HG02623 (cell line): ENCODE measurements around the gene GBP5.
"Not testable (repeated sequence)": the region's sequence is repeated elsewhere in the genome, so short reads cannot be mapped to it uniquely, and the experiment has no call there.

Experiments used
- ATAC-seq: cut with Tn5 transposase; IDR thresholded peaks from one replicate; pipeline ENCODE4 v1.9.1; 2021; ENCODE audit warnings: moderate library complexity; ENCODE audit not compliant: unreplicated experiment

GBP5 gene

GRCh38 chr1:89285745-89286380 is 13.2 kb upstream of the GBP5 start:
- ATAC-seq, result no peak

GRCh38 chr1:89284078-89284763 is 11.6 kb upstream of the GBP5 start:
- not testable (repeated sequence) for ATAC-seq

DNA sequence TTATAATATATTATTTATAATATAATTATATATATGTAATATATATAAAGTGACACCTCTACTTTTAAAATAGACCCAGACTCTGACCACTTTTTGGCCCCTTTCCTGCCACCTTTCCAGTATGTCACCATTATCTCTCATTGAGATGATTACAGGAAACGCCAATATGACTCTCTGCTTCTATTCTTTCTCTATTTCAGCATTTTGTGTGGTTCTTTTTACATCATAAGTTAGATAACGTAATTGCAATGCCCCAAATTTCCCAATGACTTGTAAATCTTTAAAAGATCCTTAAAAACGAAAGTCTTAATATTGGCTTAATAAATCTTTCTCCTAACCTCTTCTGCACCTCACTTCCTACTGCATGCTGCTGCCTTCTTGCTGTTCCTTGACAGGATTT is 8.1 kb upstream of the GBP5 start:
- no peak for ATAC-seq

- ATAC-seq, result no peak
Observed at GRCh38 chr1:89279011-89279466, 6.4 kb upstream of the GBP5 start.

- no peak for ATAC-seq
Observed at GRCh38 chr1:89277725-89278124, 5.1 kb upstream of the GBP5 start.

- no peak for ATAC-seq
Observed at GRCh38 chr1:89276690-89277089, 4.0 kb upstream of the GBP5 start.

DNA sequence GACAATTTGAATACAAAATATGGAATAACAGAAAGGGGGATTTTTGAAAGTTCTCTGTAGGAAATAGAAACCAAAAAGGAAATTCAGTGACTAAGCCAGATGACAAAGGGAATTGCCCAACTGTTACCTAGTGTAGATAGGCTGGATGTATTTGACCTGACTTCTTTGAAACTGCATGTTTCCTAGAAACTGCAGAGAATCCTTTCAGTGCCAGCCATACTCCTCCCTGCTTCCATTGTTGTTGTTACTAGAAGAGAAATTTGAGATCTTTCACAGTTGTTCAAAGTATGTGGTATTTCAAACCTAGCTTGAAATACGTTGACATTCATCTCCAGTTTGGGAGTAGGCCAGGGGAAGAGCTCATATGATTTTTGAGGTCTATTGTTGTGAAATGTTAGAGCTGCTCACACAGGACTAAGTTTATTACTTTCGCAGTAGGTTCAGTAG is 1.8 kb upstream of the GBP5 start:
- no peak for ATAC-seq

DNA sequence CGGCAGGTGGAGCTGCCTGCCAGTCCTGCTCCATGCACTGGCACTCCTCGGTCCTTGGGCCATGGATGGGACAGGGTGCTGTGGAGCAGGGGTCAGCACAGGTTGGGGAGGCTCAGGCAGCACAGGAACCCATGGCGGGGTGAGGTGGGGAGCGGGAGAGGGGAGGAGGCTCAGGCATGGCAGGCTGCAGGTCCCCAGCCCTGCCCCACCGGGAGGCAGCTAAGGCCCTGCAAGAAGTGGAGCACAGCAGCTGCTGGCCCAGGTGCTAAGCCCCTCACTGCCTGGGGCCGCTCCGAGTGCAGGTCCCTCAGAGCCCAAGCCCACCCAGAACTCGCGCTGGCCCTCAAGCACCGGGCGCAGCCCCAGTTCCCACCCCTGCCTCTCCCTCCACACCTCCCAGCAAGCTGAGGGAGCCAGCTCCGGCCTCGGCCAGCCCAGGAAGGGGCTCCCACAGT is 691 bp upstream of the GBP5 start:
- ATAC-seq, result no peak

DNA sequence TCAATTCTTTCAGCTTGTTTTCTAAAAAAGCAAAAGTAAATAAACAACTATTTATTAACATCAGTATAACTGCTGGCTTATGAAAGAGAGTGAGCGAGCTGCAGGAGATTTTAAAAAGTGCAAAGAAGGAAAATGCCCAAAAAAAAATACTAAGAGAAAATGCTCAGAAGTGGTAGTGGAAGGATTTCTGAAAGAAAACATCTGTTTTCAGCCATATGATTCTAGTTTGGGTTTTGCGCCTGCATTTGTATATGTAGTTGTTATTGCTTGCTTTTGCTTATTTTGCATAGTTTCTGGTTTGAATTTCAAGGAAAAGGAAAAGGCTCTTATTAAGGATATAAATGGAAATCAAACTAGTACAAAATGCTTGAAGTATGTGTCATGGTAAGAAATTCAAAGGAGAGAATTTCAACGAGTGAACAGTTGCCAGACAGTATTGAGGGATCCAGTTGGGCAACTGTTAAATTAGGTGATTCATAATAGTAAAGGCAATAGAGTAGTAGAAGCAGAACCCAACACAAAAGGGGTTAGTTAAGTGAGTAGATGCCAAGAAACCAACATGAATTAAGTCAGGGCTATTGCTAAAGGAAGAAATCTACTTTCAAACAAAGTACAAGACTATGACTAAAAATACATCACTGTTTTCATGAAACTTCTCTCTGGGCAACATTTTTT is 1.2 kb downstream of the GBP5 start:
- ATAC-seq, result no peak

- ATAC-seq, result no peak
Observed at GRCh38 chr1:89270423-89270822, 2.2 kb downstream of the GBP5 start.

- no peak for ATAC-seq
Observed at GRCh38 chr1:89269277-89269676, 3.4 kb downstream of the GBP5 start.

- ATAC-seq, result no peak
Observed at GRCh38 chr1:89262643-89263042, 10.0 kb downstream of the GBP5 start.

GRCh38 chr1:89261926-89262515 is 10.6 kb downstream of the GBP5 start:
- no peak for ATAC-seq

- ATAC-seq, result no peak
Observed at GRCh38 chr1:89260566-89261255, 11.9 kb downstream of the GBP5 start.

DNA sequence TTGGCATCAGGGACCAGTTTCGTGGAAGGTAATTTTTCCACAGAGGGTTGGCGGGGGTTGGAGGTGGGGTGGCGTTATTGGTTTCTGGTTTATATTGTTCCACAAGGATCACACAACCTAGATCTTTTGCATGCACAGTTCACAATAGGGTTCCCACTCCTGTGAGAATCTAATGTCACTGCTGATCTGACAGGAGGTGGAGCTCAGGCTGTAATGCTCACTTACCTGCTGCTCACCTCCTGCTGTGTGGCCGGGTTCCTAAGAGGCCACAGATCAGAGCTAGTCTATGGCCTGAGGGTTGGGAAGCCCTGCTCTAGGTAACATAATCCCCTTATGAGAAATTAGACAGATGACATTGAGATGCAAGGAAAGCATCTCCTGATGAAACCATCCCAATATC is 12.6 kb downstream of the GBP5 start:
- ATAC-seq, result no peak

DNA sequence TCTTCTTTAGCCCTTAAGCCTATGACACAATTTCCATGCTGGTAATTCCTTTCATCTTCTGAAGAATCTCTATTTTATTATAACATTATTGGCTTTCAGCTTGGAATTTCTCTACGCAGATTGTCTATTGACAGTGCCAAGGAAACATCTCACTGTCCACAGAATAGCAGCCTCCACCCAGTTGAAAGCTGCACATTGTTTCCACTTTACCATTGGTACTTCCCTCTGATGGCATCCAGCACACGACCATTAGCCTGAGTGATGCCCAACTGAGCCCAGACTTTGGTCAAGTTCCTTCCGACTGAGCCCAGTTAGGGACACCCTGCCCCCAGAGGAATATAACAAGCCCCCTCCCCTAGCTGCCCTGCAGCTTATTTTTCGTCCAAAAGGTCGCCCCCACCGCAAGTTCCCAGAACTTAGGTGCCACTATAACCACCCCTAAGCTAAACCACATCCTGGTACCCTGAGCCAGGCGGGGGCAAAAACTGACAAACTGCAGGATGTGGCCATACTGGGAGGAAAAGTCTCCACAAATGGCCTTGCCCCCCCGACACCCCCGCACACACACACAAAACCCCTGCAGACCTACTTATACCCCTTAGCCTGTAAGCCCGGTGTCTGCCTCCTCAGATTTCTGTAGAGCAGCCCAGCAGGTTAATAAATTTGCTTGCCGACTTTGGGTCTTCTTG is 13.2 kb downstream of the GBP5 start:
- no peak for ATAC-seq

- no peak for ATAC-seq
Observed at GRCh38 chr1:89257041-89257440, 15.6 kb downstream of the GBP5 start.

DNA sequence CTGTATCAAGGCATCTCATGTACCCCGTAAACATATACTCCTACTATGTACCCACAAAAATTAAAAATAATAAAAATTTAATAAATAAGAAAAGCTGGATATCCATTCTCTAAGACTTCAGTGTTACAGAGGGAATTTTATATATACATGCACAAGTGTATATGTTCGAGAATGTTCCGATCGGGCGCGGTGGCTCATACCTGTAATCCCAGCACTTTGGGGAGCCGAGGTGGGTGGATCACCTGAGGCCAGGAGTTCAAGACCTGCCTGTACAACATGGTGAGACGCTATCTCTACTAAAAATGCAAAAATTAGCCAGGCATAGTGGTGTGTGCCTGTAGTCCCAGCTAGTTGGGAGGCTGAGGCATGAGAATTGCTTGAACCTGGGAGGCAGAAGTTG is 17.1 kb downstream of the GBP5 start:
- ATAC-seq, result not testable (repeated sequence)

- no peak for ATAC-seq
Observed at GRCh38 chr1:89254658-89255287, 17.9 kb downstream of the GBP5 start.

DNA sequence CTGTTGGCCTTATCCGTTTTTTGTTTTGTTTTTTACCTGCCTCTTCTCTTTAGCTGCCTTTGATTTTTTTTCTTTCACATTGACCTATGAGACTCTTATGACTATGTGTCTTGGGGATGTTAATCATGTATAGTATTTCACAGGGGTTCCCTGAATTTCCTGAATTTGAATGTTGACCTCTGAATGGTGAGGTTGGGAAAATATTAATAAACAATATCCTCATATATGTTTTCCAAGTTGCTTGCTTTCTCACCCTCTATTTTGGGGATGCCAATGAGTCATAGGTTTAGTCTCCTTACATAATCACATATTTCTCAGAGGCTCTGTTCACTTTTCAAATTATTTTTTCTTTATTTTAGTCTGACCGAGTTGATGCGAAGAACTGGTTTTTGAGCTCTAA is 29.6 kb downstream of the GBP5 start:
- ATAC-seq, result no peak
